Measurements from ENCODE around the gene RASL12.
"Not testable (repeated sequence)": the region's sequence is repeated elsewhere in the genome, so short reads cannot be mapped to it uniquely, and the experiment has no call there.

The RASL12 gene

GRCh38 chr15:65094294-65094995, 26.7 kb upstream of the RASL12 start:
- Histone ChIP-seq H3K27ac (replicated peaks) (no peak overlapping the region), H3K27me3 (ENCODE audit: insufficient read depth, poor library complexity, severe bottlenecking) (no peaks in the 10 kb centered on the region), H3K4me3 (replicated peaks; ENCODE audit: insufficient read depth, low read length) (no peak overlapping the region)
- DNase-seq (ENCODE audit: low read depth in 1 of 2, low spot score in 1 of 2): no peak
- TF ChIP-seq SPI1 (IDR thresholded peaks at IDR 0.05; ENCODE audit: borderline replicate concordance, low read depth): no peak
- no peak for TF ChIP-seq CTCF (IDR thresholded peaks at IDR 0.05; ENCODE audit: insufficient read depth, low read length)
- no peak for TF ChIP-seq POLR2AphosphoS5 (IDR thresholded peaks at IDR 0.05; ENCODE audit: low read depth)
- no peak for TF ChIP-seq REST (IDR thresholded peaks at IDR 0.05; ENCODE audit: insufficient replicate concordance, low read depth)
- TF ChIP-seq GABPA (IDR thresholded peaks at IDR 0.05; ENCODE audit: low read depth): no peak

GRCh38 chr15:65093793-65094170, 26.0 kb upstream of the RASL12 start:
- H3K4me3 ChIP-seq (replicated peaks; ENCODE audit: insufficient read depth, low read length); DNase-seq (ENCODE audit: low read depth in 1 of 2, low spot score in 1 of 2); H3K27me3 ChIP-seq (ENCODE audit: insufficient read depth, poor library complexity, severe bottlenecking); H3K27ac ChIP-seq (replicated peaks): not testable (repeated sequence)

GRCh38 chr15:65092911-65093792, 25.4 kb upstream of the RASL12 start:
- Histone ChIP-seq H3K27me3 (ENCODE audit: insufficient read depth, poor library complexity, severe bottlenecking) (no peaks in the 10 kb centered on the region), H3K27ac (replicated peaks) (no peak overlapping the region), H3K4me3 (replicated peaks; ENCODE audit: insufficient read depth, low read length) (no peak overlapping the region)
- no peak for TF ChIP-seq CTCF (IDR thresholded peaks at IDR 0.05; ENCODE audit: insufficient read depth, low read length)
- TF ChIP-seq POLR2AphosphoS5 (IDR thresholded peaks at IDR 0.05; ENCODE audit: low read depth): no peak
- no peak for TF ChIP-seq GABPA (IDR thresholded peaks at IDR 0.05; ENCODE audit: low read depth)
- TF ChIP-seq SPI1 (IDR thresholded peaks at IDR 0.05; ENCODE audit: borderline replicate concordance, low read depth): no peak
- no peak for DNase-seq (ENCODE audit: low read depth in 1 of 2, low spot score in 1 of 2)

- Histone ChIP-seq H3K4me3 (replicated peaks; ENCODE audit: insufficient read depth, low read length) (no peak overlapping the region), H3K27me3 (ENCODE audit: insufficient read depth, poor library complexity, severe bottlenecking) (no peaks in the 10 kb centered on the region), H3K27ac (replicated peaks) (no peak overlapping the region)
- no peak for TF ChIP-seq POLR2AphosphoS5 (IDR thresholded peaks at IDR 0.05; ENCODE audit: low read depth)
- no peak for TF ChIP-seq CTCF (IDR thresholded peaks at IDR 0.05; ENCODE audit: insufficient read depth, low read length)
- TF ChIP-seq SPI1 (IDR thresholded peaks at IDR 0.05; ENCODE audit: borderline replicate concordance, low read depth): no peak
- no peak for TF ChIP-seq GABPA (IDR thresholded peaks at IDR 0.05; ENCODE audit: low read depth)
- no peak for TF ChIP-seq REST (IDR thresholded peaks at IDR 0.05; ENCODE audit: insufficient replicate concordance, low read depth)
- DNase-seq (ENCODE audit: low read depth in 1 of 2, low spot score in 1 of 2): no peak
Observed at GRCh38 chr15:65091946-65092770, 24.4 kb upstream of the RASL12 start.
